NT2/D1 (cell line): Measurements from ENCODE around the gene POGZ.

Experiments used
- DNase-seq: peaks from one replicate; pipeline ENCODE4 v3.0.0-alpha.2; 2011; ENCODE audit warnings: low read depth, low spot score
- H3K27me3 ChIP-seq: 2 replicates; pipeline ENCODE4 v1.6.0; 2011; ENCODE audit warnings: mild to moderate bottlenecking; ENCODE audit not compliant: insufficient read length, insufficient read depth
- H3K36me3 ChIP-seq: 2 replicates; pipeline ENCODE4 v1.6.1; 2011; ENCODE audit warnings: mild to moderate bottlenecking, low read length, mixed read lengths; ENCODE audit not compliant: insufficient read depth, insufficient read length
- H3K4me1 ChIP-seq: 2 replicates; pipeline ENCODE4 v1.5.1; 2011; ENCODE audit not compliant: insufficient read depth, insufficient read length
- H3K4me3 ChIP-seq: 2 replicates; pipeline ENCODE4 v1.5.1; 2011; ENCODE audit warnings: low read depth; ENCODE audit not compliant: insufficient read length
- H3K9ac ChIP-seq: 2 replicates; pipeline ENCODE4 v1.6.0; 2011; ENCODE audit warnings: low read depth; ENCODE audit not compliant: insufficient read length
- H3K9me3 ChIP-seq: 2 replicates; pipeline ENCODE4 v1.5.1; 2011; ENCODE audit warnings: mild to moderate bottlenecking, low read length; ENCODE audit not compliant: insufficient read depth
- SUZ12 ChIP-seq: IDR thresholded peaks from 2 replicates; pipeline ENCODE4 v1.6.1; 2011; ENCODE audit not compliant: insufficient read length, insufficient read depth; ENCODE audit errors: extremely low read depth
- YY1 ChIP-seq: IDR thresholded peaks from 2 replicates; pipeline ENCODE4 v1.6.1; 2011; ENCODE audit not compliant: insufficient read length, insufficient read depth
- ZNF274 ChIP-seq: IDR thresholded peaks from 2 replicates; pipeline ENCODE4 v1.6.1; 2011; ENCODE audit warnings: mild to moderate bottlenecking, low read depth, low read length

Gene POGZ

DNA sequence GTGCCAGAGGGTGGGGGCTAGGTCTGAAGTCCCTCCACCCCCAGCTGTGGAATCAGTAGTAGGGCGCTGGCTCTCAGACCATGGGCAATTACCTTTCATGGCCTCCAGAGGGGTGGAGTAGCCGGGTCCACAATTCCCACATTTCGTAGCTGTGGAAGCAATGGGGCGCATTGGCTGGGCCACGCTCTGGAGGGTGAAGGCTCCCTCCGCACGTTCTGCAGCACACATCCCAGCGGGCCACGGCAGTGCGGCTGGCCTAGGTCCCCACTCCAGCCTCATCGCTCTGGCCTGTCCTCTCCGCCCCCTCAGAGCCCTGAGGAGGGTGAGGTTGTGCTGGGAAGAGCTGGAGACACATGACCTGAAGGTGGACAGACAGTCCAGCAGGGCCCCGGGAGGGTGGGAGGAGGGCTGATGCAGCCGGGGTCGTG is 89.7 kb downstream of the POGZ start:
- H3K4me1 ChIP-seq = peaks cover 25% of the 10 kb centered on the region
- no peak for TF ChIP-seq SUZ12
- no peak for DNase-seq
- H3K27me3 ChIP-seq = no peaks in the 10 kb centered on the region
- H3K4me3 ChIP-seq = no peak overlapping the region
- peaks cover 49% of the 10 kb centered on the region for H3K36me3 ChIP-seq
- no peaks in the 10 kb centered on the region for H3K9me3 ChIP-seq
- H3K9ac ChIP-seq = peak overlapping the region; percentile 15

DNA sequence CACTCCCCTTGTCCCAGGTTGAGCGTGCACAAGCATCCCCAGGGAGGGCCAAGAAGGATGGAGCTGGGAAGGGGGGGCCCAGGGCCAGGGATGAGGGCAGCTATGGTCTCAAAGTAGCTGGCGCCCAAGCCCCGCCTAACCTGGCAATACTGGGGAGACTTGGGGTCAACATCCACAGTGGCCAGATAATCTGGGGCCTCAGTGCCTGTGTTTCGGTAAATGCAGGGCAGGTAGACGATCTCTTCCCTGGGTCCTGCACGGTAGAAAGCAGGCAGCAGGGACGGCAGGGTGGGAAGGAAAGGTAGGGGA is 90.0 kb downstream of the POGZ start:
- no peak overlapping the region for H3K4me3 ChIP-seq
- H3K9me3 ChIP-seq = no peaks in the 10 kb centered on the region; the same call in 1 of the 2 replicates
- peaks cover 23% of the 10 kb centered on the region for H3K4me1 ChIP-seq
- H3K27me3 ChIP-seq = no peaks in the 10 kb centered on the region
- H3K9ac ChIP-seq = no peak overlapping the region
- peaks cover 53% of the 10 kb centered on the region for H3K36me3 ChIP-seq
- no peak for TF ChIP-seq ZNF274
- TF ChIP-seq YY1 = no peak
- no peak for TF ChIP-seq SUZ12
- no peak for DNase-seq

DNA sequence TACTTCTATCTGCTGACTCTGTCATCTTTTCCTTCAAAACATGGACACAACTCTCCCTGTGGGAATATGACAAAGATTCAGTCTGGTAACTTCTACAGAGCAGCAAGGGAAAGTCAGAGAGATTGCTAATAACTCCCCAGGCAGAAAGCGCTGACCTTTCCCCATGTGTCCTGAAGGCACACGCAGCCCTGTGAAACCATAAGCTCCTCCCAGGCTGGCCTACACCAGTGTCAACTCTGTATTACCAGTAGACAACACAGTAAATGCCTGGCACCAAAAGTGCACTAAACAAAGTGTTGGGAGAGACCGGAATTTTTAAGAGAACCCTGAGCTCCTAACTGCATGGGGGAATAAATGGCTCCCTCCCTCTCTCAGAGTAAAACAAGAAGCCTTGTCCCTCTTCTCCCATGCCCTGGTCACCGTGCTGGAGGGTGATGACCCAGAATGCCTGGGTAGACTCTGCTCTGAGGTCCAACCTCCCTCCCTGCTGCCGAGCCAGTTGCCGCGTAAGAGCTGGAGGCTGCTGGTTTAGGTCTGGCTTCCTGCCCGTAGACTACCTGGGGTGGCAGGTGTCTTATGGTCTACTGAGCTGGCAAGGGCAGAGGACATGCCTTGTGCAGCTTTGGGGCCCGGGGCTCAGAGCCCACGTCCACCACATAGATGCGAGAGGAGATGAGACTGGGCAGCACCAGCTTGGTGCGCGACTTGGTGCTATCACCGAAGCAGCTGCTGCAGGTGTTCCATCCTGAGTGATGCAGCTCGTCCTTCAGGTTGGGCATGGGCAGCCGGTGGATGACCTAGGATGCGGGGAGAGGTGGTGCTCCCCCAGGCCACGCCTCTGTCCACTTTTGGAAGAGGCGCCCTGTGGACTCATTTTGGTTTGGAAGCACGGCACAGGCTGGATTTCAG is 90.6 kb downstream of the POGZ start:
- Histone ChIP-seq H3K9ac (no peak overlapping the region), H3K4me3 (no peak overlapping the region), H3K9me3 (peaks cover under 1% of the 10 kb centered on the region; the same call in 1 of the 2 replicates), H3K36me3 (peaks cover 59% of the 10 kb centered on the region), H3K4me1 (peaks cover 19% of the 10 kb centered on the region), H3K27me3 (no peaks in the 10 kb centered on the region)
- no peak for DNase-seq
- no peak for TF ChIP-seq ZNF274
- no peak for TF ChIP-seq SUZ12
- no peak for TF ChIP-seq YY1

DNA sequence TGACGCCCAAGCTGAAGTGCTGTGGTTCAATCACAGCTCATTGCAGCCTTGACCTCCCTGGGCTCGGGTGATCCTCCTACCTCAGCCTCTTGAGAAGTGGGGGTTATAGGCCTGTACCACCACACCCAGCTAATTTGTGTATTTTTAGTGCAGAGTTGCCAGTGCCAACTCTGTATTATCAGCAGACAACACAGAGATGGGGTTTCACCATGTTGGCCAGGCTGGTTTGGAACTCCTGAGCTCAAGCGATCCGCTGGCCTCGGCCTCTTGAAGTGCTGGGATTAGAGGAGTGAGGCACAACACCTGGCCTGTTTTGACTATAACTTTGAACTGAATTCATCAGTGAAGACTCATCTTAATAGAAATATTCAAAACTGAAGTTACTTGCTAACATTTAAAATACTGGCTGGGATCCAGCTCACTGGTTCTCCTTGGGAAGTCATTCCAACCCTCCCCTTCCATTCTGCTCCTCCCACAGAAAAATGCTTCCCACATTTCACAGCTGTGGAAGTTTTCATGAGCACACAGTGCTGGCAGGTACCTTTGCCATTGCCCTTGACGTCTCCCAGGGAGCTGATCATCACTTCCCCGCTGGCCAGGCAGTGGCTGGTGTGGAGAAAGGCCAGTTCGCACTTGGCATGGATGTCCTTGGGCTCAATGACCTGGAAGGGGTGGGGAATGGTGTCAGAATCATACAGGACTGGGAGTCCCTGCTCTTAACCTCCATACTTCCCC is 91.5 kb downstream of the POGZ start:
- peaks cover 15% of the 10 kb centered on the region for H3K4me1 ChIP-seq
- H3K4me3 ChIP-seq = no peak overlapping the region
- no peak overlapping the region for H3K9ac ChIP-seq
- no peaks in the 10 kb centered on the region for H3K27me3 ChIP-seq
- peaks cover 63% of the 10 kb centered on the region for H3K36me3 ChIP-seq
- peaks cover 9% of the 10 kb centered on the region; the same call in 1 of the 2 replicates for H3K9me3 ChIP-seq
- DNase-seq = no peak
- TF ChIP-seq YY1 (no peak), SUZ12 (no peak), ZNF274 (no peak)

DNA sequence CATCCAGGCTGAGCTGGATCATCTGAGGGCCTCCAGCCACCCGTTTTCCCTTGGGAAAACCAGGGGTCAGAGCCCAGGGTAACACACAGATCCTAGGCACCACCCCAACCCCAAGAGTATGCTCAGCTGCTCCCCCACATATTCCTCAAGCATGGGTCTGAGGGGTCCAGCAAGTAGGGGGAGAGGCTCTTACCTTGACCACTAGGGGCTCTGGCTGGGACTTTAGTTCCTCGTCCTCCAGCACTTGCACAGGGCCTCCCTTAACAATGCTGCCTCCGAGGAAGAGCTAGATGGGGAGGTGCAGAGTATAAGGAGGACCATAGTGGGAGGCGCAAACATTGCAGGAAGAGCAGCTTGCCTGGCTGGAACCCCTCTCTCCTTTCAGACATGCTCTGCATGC is 94.3 kb downstream of the POGZ start:
- Histone ChIP-seq H3K4me1 (peaks cover 4% of the 10 kb centered on the region), H3K27me3 (no peaks in the 10 kb centered on the region), H3K9me3 (peaks cover 22% of the 10 kb centered on the region; the same call in 1 of the 2 replicates), H3K36me3 (peaks cover 63% of the 10 kb centered on the region), H3K4me3 (no peak overlapping the region), H3K9ac (no peak overlapping the region)
- TF ChIP-seq ZNF274 = no peak
- TF ChIP-seq SUZ12 = no peak
- no peak for TF ChIP-seq YY1
- no peak for DNase-seq

DNA sequence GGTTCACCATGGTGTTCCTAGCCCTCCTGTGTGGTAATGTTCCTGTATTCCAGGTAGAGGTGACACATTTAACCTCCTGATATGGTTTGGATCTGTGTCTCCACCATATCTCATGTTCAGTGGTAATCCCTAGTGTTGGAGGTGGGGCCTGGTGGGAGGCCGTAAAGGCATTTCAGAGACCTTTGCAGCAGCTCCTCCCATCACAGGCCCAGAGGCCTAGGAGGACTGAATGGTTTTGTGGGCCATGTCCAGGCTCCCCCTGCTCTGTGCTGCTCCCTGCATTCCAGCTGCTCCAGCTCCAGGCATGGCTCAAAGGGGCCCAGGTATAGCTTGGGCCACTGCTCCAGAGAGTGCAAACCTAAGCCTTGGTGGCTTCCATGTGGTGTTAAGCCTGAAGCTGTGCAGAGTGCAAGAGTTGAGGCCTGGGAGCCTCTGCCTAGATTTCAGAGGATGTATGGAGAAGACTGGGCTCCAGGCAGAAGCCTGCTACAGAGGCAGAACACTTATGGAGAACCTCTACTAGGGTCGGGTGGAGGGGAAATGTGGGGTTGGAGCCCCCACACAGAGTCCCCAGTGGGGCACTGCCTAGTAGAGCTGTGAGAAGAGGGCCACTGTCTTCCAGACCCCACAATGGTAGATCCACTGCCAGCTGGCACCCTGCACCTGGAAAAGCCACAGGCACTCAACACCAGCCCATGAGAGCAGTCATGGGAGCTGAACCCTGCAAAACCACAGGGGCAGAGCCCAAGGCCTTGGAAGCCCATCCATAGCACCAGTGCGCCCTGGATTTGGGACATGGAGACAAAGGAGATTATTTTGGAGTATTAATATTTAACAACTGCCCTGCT is 96.8 kb downstream of the POGZ start:
- no peak overlapping the region for H3K4me3 ChIP-seq
- H3K9me3 ChIP-seq = peaks cover 22% of the 10 kb centered on the region; the same call in 1 of the 2 replicates
- TF ChIP-seq SUZ12 = no peak
- TF ChIP-seq ZNF274 = no peak
- no peak for TF ChIP-seq YY1
- DNase-seq = no peak
- H3K4me1 ChIP-seq = no peaks in the 10 kb centered on the region
- H3K27me3 ChIP-seq = no peaks in the 10 kb centered on the region
- no peak overlapping the region for H3K9ac ChIP-seq
- peaks cover 39% of the 10 kb centered on the region for H3K36me3 ChIP-seq
